ENCODE measurements around the gene RALA. TPM values are rescaled to one million over a fixed set of nuclear protein-coding genes. Genes with fewer than 3 reads are reported as not detected.

RALA gene
- total RNA-seq, 3 donors from 2014 or later = 16.7 to 25.0 (median 18.7) TPM

DNA sequence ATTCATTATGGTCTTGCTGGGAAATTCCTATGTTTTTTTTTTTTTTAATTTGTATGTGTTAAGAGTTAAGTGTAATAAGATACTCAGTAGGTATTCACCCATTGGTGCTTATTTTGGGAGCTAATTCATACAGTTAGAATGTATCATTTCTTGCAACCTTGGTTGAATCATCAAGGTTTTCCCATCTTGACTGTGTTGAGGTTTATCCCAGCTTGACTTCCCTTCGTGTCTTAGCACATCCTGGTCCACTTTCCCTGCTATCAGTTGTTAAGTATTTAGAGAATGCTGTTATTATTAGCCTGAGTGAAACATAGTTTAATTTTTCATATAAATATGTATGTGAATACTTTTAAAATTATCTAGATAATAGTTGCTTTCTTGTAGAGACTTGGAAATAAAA is 20.8 kb downstream of the RALA start:
- no peaks in the 10 kb centered on the region for H3K27me3 ChIP-seq
- TF ChIP-seq POLR2AphosphoS5 (IDR thresholded peaks at IDR 0.05) (no peak), POLR2A (IDR thresholded peaks at IDR 0.05) (no peak)
- TF ChIP-seq, protein P1, sequence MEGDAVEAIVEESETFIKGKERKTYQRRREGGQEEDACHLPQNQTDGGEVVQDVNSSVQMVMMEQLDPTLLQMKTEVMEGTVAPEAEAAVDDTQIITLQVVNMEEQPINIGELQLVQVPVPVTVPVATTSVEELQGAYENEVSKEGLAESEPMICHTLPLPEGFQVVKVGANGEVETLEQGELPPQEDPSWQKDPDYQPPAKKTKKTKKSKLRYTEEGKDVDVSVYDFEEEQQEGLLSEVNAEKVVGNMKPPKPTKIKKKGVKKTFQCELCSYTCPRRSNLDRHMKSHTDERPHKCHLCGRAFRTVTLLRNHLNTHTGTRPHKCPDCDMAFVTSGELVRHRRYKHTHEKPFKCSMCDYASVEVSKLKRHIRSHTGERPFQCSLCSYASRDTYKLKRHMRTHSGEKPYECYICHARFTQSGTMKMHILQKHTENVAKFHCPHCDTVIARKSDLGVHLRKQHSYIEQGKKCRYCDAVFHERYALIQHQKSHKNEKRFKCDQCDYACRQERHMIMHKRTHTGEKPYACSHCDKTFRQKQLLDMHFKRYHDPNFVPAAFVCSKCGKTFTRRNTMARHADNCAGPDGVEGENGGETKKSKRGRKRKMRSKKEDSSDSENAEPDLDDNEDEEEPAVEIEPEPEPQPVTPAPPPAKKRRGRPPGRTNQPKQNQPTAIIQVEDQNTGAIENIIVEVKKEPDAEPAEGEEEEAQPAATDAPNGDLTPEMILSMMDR (IDR thresholded peaks at IDR 0.05) = no peak
- no peaks in the 10 kb centered on the region for H3K4me1 ChIP-seq

DNA sequence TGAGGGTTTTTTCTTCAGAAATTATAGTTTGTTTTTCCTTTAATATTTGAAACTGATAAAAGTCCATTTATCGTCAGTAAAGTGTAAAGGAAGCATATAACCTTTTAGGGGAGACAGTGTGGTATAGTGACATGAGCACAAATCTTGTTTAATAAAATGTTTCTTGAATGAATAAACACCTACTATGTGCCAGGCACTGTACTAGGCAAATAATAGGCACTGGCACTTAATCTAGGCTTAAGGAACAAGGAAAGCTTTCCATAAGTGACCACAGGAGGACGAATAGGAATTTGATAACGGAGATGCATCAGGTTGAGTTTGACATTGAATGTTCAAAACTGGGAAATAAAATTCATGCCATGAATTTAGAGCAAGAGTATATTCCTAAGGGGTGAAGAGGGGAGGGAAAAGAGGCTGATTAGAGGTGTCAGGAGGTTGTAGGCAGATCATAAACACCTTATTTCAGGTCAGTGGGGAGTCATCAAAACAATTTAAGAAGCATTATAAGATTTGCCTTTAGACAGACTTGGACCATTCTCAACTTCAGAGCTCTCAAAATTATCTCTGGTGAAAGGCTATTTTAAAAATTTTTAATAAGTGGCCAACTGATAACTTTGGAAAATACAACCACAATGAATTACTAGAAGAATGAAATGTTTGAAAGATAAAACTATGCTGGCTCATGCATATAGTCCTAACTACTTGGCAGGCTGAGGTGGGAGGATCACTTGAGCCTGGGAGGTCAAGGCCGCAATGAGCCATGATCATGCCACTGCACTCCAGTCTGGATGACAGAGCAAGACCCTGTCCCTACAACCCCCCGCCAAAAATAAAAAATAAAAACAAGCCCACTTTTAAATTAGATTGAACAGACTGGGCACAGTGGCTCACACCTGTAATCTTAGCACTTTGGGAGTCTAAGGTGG is 22.4 kb downstream of the RALA start:
- Histone ChIP-seq H3K9me3 (no peaks in the 10 kb centered on the region), H3K4me3 (no peak overlapping the region), H3K36me3 (no peaks in the 10 kb centered on the region), H3K4me1 (no peaks in the 10 kb centered on the region), H3K27ac (no peak overlapping the region), H3K27me3 (no peaks in the 10 kb centered on the region)
- intact Hi-C loops (cut with DNase I; ENCODE audit: low total_unique reads) = no loop called here
- DNase-seq (ENCODE audit: low spot score in 2 of 2) = no peak
- TF ChIP-seq, protein P1 (IDR thresholded peaks at IDR 0.05) = no peak
- TF ChIP-seq POLR2AphosphoS5 (IDR thresholded peaks at IDR 0.05) = no peak
- no peak for TF ChIP-seq POLR2A (IDR thresholded peaks at IDR 0.05)

More for the DNA sequence above, 20.8 kb downstream of the RALA start:
- no peaks in the 10 kb centered on the region for H3K36me3 ChIP-seq
- H3K4me3 ChIP-seq = no peak overlapping the region
- no peak overlapping the region for H3K27ac ChIP-seq
- H3K9me3 ChIP-seq = no peaks in the 10 kb centered on the region
- DNase-seq (ENCODE audit: low spot score in 2 of 2) = no peak
- intact Hi-C loops (cut with DNase I; ENCODE audit: low total_unique reads) = no loop called here

DNA sequence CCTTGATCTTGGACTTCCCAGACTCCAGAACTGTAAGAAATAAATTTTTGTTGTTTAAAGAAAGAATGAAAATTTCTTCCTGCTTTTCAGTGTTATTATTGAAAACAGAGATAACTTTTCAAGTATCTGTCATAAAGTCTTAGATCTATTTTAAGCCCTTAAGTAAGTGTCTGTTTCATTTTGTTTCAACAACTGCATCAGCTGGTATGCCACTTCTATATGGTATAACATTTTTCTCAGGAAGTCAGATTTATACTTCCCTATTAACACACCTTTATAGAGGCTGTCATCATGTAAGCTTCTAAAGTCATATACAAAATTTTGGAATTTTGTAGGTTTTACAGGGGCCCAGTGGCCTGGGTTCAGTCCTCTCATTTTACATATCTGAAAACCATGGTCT is 24.4 kb downstream of the RALA start:
- H3K4me3 ChIP-seq = no peak overlapping the region
- no peaks in the 10 kb centered on the region for H3K27me3 ChIP-seq
- no peak for DNase-seq (ENCODE audit: low spot score in 2 of 2)
- H3K9me3 ChIP-seq = no peaks in the 10 kb centered on the region
- no peak overlapping the region for H3K27ac ChIP-seq
- H3K4me1 ChIP-seq = peaks cover 0 to 6% of the 10 kb centered on the region in 2 donors
- no peaks in the 10 kb centered on the region for H3K36me3 ChIP-seq
- TF ChIP-seq POLR2AphosphoS5 (IDR thresholded peaks at IDR 0.05) (no peak), POLR2A (IDR thresholded peaks at IDR 0.05) (no peak)
- TF ChIP-seq, protein P1 (IDR thresholded peaks at IDR 0.05) = no peak
- intact Hi-C loops (cut with DNase I; ENCODE audit: low total_unique reads) = no loop called here

DNA sequence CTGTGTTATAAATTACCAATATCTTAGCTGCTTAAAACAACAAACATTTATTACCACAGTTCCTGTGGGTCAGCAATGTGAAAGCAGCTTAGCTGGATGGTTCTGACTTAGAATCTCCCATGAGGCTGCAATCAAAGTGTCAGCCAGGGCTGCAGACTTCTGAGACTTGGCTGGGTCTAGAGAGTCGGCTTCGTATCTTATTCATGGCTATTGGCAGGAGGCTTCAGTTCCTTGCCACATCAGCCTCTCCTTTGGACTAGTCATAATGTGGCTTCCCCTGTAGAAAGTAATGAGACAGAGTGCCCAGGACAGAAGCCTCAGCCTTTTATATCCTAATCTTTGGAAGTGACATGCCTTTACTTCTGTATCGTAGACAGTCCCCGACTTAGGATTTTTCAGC is 27.3 kb downstream of the RALA start:
- DNase-seq (ENCODE audit: low spot score in 2 of 2) = no peak

DNA sequence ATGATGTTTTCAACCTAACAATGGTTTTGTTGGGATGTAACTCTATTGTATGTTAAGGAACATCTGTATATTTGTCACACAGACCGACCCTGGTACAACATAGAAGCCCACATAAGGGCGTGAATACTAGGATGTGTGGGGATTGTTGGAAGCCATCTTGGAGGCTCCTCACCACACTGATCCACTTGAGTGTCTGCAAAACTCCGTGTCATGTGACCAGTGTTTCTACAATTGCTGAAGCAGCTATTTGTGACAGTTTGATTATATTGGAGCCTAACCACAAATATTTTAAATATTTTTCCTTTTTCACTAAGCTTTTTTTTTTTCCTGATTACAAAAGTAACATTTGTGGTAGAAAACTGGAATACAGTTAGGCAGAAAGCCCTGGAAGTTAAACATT is 27.9 kb downstream of the RALA start:
- H3K4me3 ChIP-seq = no peak overlapping the region
- H3K9me3 ChIP-seq = peaks cover 0 to 11% of the 10 kb centered on the region in 2 donors
- no peaks in the 10 kb centered on the region for H3K27me3 ChIP-seq
- H3K4me1 ChIP-seq = peaks cover 0 to 6% of the 10 kb centered on the region in 2 donors
- H3K36me3 ChIP-seq = no peaks in the 10 kb centered on the region
- H3K27ac ChIP-seq = no peak overlapping the region
- intact Hi-C loops (cut with DNase I; ENCODE audit: low total_unique reads) = no loop called here
- DNase-seq (ENCODE audit: low spot score in 2 of 2) = no peak
- TF ChIP-seq POLR2AphosphoS5 (IDR thresholded peaks at IDR 0.05) (no peak), POLR2A (IDR thresholded peaks at IDR 0.05) (no peak)
- TF ChIP-seq, protein P1 (IDR thresholded peaks at IDR 0.05) = no peak

More for the DNA sequence above, 27.3 kb downstream of the RALA start:
- no peak overlapping the region for H3K4me3 ChIP-seq
- intact Hi-C loops (cut with DNase I; ENCODE audit: low total_unique reads) = no loop called here
- no peak overlapping the region for H3K27ac ChIP-seq
- no peaks in the 10 kb centered on the region for H3K36me3 ChIP-seq
- TF ChIP-seq, protein P1 (IDR thresholded peaks at IDR 0.05) = no peak
- peak in 2 of 3 donors; percentile 37 to 49 for TF ChIP-seq POLR2AphosphoS5 (IDR thresholded peaks at IDR 0.05)
- H3K9me3 ChIP-seq = peaks cover 0 to 10% of the 10 kb centered on the region in 2 donors
- peaks cover 0 to 6% of the 10 kb centered on the region in 2 donors for H3K4me1 ChIP-seq
- H3K27me3 ChIP-seq = no peaks in the 10 kb centered on the region
